GM21381 (cell line): ENCODE results near the gene SLC9A9.
"Not testable (repeated sequence)": the region's sequence is repeated elsewhere in the genome, so short reads cannot be mapped to it uniquely, and the experiment has no call there.

Experiments used
- ATAC-seq: cut with Tn5 transposase; IDR thresholded peaks from one replicate; pipeline ENCODE4 v1.9.1; 2021; ENCODE audit warnings: mild to moderate bottlenecking, moderate library complexity; ENCODE audit not compliant: unreplicated experiment

SLC9A9 gene

DNA sequence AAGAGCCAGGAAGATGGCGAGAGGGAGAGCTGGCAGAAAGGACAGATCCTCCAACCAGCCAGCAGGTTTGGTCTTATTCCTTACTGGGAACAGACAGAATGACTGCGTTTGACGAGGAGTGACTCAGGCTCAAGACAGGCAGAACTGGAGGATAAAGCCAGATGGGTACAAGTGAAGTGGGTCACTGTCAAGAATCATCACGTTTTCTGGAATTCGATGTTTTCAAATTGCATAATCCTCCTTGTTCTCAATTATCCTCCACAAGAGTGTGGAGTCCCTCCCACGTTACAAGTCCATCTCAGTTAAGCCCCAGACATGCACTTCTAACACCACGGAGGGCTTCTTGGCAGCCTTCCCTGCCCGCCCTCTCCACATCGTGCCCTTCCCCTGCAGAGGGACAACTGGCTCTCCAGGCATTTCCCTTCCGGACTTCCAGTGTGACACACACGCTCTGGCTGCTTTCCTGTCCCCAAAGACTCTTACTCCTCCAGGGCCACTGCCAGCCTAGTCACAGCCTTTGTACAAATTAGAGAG lies 545.6 kb downstream of the SLC9A9 start:
- ATAC-seq = no peak

DNA sequence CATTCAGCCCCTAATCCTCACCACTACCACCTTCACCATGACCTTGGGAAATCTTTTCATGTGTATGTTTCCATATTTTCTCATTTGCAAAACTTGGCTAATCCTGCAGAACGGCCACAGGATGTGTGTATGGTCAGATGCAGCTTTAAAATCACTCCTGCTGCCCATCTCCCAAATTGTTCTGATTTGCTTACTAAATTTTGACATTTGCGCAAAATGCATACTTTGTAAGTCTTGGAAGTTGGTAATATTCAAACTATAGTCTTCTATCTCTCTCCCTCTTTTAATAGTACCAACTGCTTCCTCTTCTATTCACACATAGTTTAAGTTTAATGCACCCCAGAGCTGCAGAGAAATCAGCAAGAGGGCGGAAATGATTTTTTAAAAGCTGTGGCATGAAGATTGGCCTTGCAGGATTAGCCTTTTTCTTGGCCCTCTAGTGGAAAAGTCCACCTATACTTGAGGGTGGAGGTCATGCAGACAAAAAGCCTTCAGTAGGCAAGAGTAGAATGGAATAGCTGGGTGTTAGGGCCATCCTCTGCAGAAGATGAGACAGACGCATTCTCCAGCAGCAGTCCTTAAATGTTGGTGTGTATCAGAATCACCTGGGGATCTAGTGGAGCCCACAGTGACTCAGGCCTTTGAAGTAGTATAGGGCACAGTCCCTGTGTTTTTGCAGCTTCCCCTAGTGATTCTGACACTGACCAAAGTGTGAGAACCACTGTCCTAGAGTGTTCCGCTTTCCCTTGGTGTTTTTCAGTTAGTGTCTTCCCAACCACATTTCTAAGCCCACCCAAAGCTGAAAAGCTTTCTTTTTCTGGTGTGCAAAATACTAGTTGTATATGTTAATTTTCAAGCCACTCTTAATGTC lies 547.0 kb downstream of the SLC9A9 start:
- ATAC-seq = no peak

DNA sequence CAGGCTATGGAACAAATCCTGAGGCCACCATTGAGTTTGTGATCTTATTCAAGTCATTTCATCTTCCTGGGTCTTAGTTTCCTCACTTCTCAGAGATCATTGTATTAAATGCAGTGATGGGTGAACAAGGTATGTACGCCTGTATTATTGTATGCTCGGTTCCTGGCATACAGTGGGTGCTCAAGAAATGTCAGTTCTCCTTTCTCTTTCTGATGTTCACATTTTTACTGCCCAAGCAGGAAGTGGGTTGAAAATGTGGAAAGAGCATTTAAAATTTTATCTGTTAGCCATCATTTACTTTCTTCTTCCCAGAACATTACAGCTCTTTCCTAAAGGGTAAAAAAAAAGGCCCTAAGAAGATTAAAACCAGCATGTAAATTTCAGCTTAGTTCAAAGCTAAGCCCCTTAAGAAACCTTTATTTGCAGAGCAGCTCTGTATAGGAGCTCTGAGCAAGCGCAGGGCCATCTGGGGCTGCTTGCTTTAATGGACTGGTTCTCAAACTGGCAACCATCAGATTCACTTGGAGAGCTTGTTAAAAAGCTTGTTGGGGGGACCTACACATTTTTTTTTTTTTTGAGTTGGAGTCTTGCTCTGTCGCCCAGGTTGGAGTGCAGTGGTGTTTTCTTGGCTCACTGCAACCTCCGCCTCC lies 549.3 kb downstream of the SLC9A9 start:
- no peak for ATAC-seq

DNA sequence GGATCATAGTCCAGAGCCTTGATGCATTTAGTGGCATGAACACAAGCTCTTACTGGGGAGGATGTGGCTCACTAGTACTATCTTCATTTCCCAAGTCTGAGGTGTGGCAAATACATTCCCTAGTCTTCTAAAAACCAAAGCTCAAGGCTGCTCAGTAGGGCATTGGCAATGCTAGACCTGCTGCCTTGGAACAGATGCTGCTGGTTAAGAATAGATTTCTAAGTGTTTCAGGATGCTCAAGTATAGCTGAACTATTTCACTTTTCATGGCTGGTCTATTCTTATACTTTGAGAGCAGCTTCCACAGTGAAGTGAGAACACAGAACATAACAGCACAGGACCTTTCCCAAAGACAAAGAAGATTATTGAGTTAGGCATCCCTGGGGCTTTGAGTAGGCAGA lies 549.9 kb downstream of the SLC9A9 start:
- no peak for ATAC-seq

DNA sequence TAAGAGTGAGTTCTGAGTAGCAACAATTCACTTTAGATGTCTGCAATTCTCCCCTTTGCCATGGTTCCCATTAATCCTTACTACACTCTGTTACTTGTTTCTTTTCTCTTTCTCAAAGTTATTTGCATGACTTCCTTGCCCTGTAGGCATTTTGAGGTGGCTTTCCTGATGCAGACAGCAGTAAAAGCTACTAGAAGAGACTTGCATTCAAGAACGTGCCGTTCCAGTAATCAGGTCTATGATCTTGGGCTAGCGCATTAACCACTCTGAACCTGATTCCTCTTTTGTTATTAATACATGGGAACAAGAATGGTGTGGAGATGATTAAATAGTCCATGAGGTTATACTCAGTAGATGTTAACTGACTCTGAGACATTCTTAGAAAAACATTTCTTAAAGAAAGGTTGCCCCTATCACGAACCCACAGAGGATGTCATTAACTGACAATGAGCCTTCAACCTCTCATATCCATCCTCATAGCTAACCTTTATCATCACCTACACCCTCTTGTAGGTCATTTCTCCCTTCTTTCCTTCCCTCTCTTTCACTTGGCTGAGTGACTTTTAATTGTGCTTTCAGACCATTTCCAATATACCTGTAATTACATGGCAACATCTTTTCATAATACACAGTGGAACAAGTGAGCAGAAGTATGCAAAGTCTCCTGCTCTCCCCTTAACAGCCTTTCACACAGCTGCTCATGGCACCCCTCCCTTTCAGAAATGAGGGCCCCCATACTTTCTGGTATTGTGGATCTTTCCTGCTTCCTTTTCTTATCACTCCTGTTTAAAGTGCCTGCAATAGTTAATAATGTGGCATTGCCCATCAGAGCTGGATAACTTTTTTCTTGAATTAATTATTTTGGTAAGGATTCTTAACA lies 552.8 kb downstream of the SLC9A9 start:
- no peak for ATAC-seq

DNA sequence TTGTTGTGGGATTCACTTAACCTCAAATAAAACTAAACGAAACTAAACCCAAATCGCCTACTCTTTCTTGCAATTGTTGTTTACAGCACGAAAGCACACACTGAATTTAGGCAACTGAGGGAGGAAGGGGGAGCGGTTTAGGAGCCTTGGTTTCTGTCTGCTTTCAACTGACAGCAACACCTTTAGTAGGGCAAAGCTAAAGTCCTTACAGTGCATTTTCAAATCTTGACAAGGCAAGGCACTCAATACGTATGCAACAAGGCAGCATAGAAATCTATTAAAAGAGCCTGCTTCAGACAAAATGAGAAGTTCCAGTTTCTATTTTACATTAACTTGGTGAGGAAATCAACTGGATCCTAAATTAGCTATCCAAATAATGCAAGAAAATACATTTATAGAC lies 554.1 kb downstream of the SLC9A9 start:
- ATAC-seq = no peak

DNA sequence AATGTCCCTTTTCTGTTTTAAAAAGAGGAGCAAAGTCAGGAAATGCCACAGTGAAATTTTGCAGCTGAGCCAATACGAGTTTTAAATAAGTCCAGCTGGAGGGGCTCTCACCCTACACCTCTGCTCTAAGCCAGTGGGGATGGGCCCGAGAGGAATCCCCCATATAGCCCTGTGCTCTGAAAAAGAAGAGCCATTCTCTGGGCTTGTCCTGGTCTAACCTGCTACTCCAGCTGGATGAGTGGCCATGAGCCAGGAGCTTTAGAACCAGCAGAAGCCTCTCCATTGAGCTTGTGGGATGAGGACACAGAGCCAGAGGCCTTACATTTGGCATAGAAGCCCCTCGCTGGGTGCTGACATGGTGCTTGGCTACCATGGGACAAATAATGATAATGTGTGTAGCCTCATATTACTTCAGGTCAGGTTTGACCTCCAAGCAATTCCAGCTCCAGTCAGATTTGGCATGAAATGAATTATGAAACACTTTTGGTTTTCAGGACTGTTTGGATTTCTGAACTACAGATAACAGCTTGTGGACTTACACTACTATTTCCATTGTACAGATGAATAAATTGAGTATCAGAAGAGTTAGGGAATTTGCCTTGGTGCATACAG lies 556.3 kb downstream of the SLC9A9 start:
- ATAC-seq = no peak

DNA sequence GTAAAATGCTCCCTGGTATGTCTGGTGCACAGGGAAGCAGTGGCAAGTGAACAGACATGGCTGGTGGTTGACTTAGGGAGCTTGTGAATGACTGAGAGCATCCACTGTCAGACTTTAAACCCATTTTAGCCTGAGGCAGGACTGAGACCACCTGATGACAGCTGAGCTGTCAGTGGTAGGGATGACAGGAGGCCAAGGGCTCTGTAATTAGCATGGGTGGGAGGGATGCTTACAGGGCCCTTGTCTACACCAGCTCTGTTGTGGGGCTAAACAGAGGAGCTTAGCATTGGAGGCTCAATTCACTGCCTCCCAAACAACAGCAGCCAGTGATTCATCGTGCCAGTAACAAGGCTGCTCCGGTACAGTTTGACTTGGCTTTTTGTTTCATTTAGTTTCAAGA lies 559.3 kb downstream of the SLC9A9 start:
- ATAC-seq = no peak

DNA sequence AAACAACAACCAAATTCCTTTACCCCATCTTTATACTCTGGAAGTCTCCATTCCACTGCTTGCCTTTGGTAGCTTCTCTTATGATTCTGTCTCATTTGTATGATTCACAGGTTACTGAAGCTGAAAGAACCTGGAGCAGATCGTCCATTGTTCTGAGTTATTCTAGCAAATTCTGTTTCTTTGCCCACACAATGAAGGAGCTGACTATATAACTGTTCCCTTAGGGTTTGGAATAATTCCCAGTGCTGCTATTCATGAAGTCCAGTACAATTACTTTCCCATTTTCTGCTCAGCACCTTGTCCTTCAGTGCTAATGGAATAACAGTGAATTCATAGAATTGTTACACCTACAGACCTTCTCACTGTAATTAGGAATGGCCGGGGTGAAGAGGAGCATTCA lies 560.9 kb downstream of the SLC9A9 start:
- no peak for ATAC-seq

DNA sequence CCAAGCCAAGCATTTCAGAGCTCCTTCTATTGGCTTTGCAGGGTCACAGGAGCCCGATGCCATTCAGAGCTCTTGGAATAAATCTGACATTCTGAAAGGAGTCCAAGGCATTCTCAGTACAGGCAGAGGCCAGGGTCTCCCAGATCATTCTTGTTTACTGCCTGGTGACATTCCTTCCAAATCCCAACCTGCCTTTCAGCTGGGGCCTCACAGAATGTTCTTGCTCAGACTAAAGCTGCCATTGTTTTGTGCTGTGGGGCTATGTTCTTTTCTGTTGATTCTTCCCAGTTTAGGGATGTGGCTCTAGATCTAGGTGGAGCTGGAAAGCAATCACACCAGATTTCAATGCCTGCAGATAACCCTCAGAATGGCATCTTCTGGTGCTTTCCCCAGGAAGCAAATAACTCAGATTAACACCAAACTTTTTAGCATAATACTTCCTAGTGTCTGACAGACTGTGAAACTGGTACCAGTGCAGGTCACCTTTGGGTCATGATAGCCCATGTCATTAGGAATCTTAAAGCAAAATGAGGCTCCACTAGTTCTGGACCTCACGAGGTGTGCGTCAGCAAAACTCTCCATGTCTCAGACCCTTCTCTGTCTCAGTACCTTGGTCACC lies 561.8 kb downstream of the SLC9A9 start:
- ATAC-seq = no peak

DNA sequence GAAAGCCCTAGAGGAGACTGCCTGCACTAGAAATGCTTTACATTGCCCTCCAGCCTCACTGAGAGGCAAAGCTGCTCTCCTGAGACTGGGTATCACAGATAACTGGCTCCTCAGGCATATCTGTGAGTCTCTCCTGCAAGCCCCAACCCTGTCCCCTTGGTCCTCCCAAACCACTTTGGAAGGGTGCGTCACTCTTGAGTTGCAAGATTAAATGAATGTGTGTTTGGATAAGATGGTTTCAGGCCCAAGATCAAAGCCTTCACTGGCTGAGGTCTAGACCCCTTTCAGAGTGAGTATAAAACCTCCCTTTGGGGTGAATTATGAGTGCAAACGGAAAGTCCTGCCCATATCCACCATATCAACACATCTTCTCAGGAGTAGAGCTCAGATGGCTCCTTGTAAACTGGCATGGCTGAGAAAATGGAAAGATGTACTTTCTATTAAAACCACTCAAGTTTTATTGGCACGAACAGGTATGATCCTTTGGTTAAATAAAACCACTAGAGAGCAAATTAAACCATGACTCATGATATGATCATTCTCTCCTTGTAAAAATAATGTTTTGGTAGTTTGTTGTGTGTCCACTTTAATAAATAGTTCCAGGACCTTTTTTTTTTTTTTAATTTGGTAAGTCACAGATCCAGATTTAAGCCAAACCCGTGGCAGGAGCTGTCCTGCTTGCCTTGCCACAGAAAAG lies 564.7 kb downstream of the SLC9A9 start:
- ATAC-seq = no peak

DNA sequence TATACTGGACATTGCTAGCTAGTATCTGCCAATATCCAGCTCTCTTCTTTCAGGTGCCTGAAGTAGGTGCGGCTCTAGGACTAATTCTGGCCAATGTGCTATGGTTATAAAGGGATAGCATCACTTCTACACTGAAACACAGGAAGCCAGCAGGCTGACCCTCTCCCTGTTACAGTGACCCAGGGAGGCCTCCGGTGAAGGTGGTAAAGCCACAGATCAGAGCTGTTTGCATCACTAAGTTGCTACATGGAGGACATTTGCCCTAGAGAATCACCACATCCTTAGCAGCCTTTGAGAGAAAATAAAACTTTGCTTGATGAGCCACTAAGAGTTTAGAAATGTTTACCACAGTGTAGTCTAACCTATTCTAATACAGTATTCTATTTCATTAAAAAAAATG lies 567.3 kb downstream of the SLC9A9 start:
- ATAC-seq = no peak

DNA sequence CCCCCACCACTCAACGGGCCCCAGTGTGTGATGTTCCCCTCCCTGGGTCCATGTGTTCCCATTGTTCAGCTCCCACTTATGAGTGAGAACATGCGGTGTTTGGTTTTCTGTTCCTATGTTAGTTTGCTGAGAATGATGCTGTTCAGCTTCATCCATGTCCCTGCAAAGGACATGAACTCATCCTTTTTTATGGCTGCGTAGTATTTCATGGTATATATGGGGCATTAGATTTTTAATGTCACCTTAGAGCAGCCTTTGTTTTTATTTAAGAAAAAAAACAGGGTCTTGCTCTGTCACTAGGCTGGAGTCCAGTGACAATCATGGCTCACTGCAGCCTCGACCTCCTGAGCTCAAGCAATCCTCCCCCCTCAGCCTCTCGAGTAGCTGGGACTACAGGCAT lies 568.7 kb downstream of the SLC9A9 start:
- ATAC-seq = not testable (repeated sequence)

DNA sequence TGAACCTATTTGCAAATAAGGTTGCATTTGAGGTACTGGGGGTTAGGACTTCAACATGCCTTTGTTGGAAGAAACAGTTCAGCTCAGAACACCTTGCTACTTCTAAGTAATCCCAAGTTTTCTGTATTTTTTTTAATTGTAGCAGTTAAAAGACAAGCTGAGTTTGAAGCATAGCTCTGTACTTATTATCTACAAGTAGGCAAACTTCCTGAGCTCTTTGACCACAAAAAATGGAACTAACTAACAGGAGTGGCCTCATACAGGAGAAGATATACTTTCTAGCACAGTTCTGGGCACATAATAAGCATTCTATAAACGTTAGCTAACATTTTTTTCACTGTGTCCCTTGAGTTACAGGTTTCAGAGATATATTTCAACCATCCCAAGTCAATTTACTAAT lies 569.5 kb downstream of the SLC9A9 start:
- no peak for ATAC-seq

DNA sequence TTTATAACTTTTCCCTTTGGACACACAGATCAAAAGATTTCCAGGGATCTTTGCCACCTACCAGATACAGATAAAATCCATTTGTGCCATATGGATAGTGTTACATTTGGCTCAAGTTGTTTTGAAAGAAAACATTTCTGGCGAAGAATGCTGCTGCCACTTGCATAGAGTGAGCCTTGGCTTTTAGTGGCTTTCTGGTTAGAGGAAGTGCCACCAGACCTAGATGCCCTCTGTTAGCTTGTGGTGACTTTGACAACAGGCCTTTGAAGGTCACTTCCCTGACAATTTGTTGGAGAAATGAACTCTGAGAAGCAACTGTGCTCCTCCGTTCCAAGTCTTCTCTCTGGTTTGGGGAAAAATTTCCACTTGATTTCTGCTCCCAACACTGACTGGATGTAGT lies 570.7 kb downstream of the SLC9A9 start:
- no peak for ATAC-seq

DNA sequence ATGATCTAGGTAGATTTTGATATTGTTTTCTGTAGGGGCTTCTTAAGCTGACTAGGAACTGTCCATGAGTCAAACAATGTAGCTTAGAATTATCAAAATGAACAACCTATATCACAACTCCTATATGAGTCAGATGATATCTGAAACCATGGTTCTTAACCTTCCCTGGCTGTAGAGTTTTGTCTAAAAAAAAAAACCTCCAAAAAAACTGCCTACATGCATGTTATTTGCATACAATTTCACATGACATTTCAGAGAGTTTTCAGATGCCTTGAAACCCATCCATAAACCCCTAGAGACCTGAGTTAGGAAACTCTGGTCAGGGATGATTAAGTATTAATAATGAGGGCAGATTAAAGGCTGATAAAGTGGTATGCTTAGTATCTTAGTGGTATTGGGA lies 571.7 kb downstream of the SLC9A9 start:
- ATAC-seq = peak; percentile 65

DNA sequence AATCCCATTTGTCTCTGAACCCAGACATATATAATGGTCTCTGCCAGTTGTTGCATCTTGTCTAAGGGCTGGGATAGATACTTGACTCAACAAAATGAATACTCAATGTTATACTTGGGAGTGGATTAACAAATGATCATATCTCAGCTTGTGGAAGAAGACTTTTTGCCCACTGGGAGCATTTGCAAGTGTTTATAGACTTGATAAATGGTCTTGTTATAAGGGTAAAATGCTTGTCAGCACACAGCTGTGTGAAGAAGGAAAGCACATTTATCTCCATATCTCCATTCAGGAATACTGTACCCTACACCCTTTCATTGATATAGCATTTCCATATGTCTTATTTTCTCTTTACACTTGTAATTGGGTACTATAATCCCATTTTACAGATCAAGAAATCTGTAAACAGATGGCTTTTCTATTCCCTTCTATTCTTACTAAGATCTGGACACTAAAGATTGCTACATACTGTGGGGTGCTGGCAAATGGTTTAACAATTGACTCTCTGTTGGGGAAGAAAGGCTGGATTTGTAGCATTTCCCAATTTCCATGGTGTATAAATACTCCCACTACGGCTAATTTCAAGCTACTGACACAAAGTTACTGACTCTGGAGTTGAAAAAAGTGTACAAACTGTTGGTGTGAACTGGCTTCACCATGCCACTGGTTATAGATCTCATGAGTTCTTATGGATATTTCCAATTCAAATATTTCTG lies 574.1 kb downstream of the SLC9A9 start:
- ATAC-seq = no peak

DNA sequence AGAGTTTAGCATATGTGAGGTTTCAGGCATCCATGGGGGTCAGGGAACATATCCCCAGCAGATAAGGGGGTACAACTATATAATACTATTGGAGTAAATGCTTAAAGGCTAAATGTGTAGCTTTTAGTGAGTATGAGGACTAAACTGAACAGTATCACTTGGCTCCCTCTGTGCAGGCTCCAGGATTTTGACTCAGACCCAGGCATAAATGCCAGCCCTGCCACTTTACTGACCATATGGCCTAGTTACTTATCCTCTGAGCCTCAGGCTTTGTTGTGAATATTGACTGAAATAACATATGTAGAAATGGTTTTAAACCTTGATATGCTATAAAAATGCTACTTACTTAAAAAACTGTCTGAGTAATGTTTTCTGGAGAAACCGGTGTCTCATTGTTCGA lies 577.1 kb downstream of the SLC9A9 start:
- ATAC-seq = no peak

DNA sequence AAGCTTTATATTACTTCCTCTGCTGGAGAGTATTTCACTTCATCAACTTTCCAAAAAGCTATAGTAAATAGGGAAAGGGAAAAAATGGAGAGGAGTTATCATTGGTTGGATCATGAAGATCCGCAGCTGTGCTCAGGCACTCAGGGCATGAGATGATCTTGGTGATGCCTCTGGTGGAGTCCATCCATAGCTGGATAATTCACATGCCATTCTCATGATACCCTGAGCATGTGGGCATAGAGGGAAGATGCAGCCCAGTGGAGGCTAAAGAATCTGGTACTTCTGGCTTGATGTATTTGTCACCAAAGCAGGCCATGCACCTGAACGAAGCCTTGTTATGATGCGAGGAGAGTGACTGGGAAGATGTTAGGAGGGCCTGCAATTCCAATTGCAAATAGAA lies 578.5 kb downstream of the SLC9A9 start:
- no peak for ATAC-seq
